MG63 (cell line): ENCODE data around the gene SFT2D1. TPM values are rescaled to one million over a fixed set of nuclear protein-coding genes. Genes with fewer than 3 reads are reported as not detected.
"Not testable (repeated sequence)": the region's sequence is repeated elsewhere in the genome, so short reads cannot be mapped to it uniquely, and the experiment has no call there.

Experiments used
- DNase-seq: peaks from one replicate; pipeline ENCODE4 v3.0.0-alpha.2; 2020
- H3K27me3 ChIP-seq: fragments of 250-450 bp; sonication (Bioruptor Pico); 2 replicates; pipeline ENCODE4 v1.5.1; 2020; ENCODE audit warnings: mild to moderate bottlenecking, moderate library complexity
- H3K36me3 ChIP-seq: fragments of 250-450 bp; sonication (Bioruptor Pico); 2 replicates; pipeline ENCODE4 v1.5.1; 2020; ENCODE audit warnings: mild to moderate bottlenecking, moderate library complexity
- H3K4me3 ChIP-seq: fragments of 250-450 bp; sonication (Bioruptor Pico); 2 replicates; pipeline ENCODE4 v1.5.1; 2020; ENCODE audit warnings: mild to moderate bottlenecking, moderate library complexity
- H3K9me3 ChIP-seq: fragments of 250-450 bp; sonication (Bioruptor Pico); 2 replicates; pipeline ENCODE4 v1.5.1; 2020; ENCODE audit warnings: mild to moderate bottlenecking, moderate library complexity
- total RNA-seq: library from RNA; depleted of rRNA; stranded (reverse); fragments of >200 nt; shearing (Covaris generic); gene quantifications from 2 replicates; pipeline ENCODE4 v1.2.3, GENCODE V29; 2014; ENCODE audit warnings: low replicate concordance; rRNA removed

Gene SFT2D1
- 22.6 and 28.8 TPM in 2 replicates for total RNA-seq

- Histone ChIP-seq H3K27me3 (no peaks in the 10 kb centered on the region), H3K36me3 (peaks cover 5% of the 10 kb centered on the region), H3K4me3 (peak within 1 kb of the TSS; percentile 91), H3K9me3 (no peaks in the 10 kb centered on the region)
- DNase-seq: peak; percentile 87
Observed at GRCh38 chr6:166342349-166343149, at the start of gene SFT2D1. SFT2D1 (minus strand) TSS chr6:166342545; CDS start chr6:166342481, 64 bp downstream.

- no peaks in the 10 kb centered on the region for H3K36me3 ChIP-seq
- no peaks in the 10 kb centered on the region for H3K9me3 ChIP-seq
- no peak overlapping the region for H3K4me3 ChIP-seq
- no peaks in the 10 kb centered on the region for H3K27me3 ChIP-seq
- no peak for DNase-seq
Observed at GRCh38 chr6:166389119-166389518, 46.8 kb upstream of the SFT2D1 start.

DNA sequence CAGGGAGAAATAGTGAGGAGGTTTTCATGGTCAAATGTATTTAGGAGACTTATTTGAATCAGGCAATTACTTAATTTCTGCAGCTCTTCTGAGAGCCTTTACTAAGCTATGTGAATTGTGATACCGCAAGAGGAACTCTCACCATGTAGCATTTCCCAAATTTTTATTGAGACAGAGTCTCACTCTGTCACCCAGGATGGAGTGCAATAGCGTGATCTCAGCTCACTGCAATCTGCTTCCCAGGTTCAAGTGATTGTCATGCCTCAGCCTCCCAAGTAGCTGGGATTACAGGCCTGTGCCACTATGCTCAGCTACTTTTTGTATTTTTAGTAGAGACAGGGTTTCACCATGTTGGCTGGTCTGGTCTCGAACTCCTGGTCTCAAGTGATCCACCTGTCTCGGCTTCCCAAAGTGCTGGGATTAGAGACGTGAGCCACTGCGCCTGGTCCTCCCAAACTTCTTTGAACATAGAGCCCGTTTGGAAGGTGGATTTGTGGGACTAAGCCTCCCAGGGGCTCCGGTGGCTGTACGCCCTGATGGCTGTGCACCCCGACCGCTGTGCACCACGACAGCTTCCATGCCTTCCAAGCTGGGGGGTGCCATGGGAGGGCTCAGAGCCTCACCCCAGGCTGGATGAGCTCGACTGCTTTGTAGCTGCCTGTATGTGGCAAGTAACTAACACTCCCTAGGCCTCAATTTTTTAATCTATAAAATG is 46.1 kb upstream of the SFT2D1 start:
- DNase-seq: no peak
- no peak overlapping the region for H3K4me3 ChIP-seq
- no peaks in the 10 kb centered on the region for H3K27me3 ChIP-seq
- H3K36me3 ChIP-seq: no peaks in the 10 kb centered on the region
- H3K9me3 ChIP-seq: no peaks in the 10 kb centered on the region

DNA sequence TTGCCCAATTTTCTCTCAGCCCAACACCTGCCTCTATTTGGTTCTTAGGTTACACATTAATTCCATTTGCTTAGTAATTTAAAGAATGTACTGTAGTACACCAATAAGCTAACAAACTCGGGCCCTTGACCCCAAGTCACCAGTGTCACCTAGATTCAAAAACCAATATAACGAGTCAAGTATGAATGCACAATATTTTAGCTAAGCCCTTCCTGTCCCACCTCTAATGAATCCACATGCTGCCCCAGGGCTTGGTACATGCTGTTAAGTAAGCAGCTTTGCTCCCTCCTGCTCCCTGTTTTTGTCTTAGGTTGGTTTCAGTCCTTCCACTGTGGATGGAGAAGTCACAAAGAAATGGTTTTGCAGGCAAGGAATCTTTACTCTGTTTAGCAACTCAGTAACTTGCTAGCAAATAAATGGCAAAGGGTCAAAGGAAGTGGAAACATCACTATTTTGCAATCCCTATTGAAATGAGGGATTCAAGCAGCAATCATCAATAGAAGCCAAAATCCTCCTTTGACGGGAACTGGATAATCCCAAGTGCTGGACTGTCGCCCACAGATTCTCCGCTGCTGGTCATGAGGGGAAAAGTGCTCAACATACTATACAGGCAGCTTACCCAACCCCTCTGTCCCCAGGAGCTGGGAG is 45.4 kb upstream of the SFT2D1 start:
- no peaks in the 10 kb centered on the region for H3K27me3 ChIP-seq
- DNase-seq: no peak
- no peaks in the 10 kb centered on the region for H3K36me3 ChIP-seq
- H3K4me3 ChIP-seq: no peak overlapping the region
- no peaks in the 10 kb centered on the region for H3K9me3 ChIP-seq

DNA sequence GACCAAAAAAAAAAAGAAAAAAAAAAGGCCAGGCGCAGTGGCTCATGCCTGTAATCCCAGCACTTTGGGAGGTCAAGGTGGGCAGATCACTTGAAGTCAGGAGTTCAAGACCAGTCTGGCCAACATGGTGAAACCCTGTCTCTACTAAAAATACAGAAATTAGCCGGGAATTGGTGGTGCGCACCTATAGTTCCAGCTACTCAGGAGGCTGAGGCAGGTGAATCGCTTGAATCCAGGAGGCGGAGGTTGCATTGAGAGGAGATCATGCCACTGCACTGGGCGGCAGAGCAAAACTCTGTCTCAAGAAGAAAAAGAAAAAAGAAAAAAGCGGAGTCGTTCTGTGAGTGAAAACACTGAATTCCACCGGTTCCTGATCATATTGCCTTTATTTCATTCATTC is 44.8 kb upstream of the SFT2D1 start:
- H3K36me3 ChIP-seq, H3K4me3 ChIP-seq, DNase-seq, H3K27me3 ChIP-seq, H3K9me3 ChIP-seq: not testable (repeated sequence)

DNA sequence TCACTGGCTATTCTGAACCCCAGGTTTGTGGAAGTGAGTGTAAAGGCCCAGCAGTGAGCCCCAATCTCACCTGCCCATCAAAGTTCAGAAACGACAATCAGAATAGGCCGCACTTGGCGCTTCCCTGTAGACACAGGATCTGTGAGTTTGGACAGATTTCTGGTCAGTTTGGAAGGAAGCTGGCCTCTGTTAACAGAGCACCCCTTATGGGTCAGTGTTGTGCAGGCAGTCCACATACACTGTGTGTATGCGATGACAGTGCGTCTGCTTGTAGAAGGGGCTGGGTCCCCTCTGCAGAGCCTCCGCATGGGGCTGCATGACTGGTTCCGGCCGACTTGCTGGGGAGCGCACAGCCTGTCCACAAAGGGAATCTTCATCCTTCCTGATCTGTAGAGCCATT is 43.8 kb upstream of the SFT2D1 start:
- DNase-seq: no peak
- H3K9me3 ChIP-seq: no peaks in the 10 kb centered on the region
- H3K36me3 ChIP-seq: no peaks in the 10 kb centered on the region
- no peaks in the 10 kb centered on the region for H3K27me3 ChIP-seq
- H3K4me3 ChIP-seq: no peak overlapping the region

DNA sequence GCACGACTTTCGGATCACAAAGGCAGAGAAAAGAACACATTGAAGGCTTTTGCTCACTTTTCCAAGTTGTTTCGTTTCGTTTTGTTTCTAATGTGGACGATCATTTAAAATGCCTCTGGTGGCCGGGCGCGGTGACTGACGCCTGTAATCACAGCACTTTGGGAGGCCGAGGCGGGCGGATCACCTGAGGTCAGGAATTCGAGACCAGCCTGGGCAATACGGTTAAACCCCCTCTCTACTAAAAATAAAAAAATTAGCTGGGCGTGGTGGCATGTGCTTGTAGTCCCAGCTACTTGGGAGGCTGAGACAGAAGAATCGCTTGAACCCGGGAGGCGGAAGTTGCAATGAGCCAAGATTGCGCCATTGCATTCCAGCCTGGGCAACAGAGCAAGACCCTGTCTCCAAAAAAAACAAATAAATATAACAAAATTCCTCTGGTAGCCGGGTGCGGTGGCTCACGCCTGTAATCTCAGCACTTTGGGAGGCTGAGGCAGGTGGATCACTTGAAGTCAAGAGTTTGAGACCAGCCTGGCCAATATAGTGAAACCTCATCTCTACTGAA is 41.5 kb upstream of the SFT2D1 start:
- not testable (repeated sequence) for H3K36me3 ChIP-seq, DNase-seq, H3K27me3 ChIP-seq, H3K9me3 ChIP-seq
- peak overlapping the region; percentile 79 for H3K4me3 ChIP-seq

GRCh38 chr6:166382933-166383801 is 40.8 kb upstream of the SFT2D1 start, which contains the start of gene MPC1:
MPC1 (minus strand) TSS chr6:166382940; CDS start chr6:166382876, 64 bp downstream.
- peak within 1 kb of the TSS; percentile 79 for H3K4me3 ChIP-seq
- DNase-seq: peak; percentile 97
- H3K36me3 ChIP-seq: no peaks in the 10 kb centered on the region
- H3K27me3 ChIP-seq: no peaks in the 10 kb centered on the region
- H3K9me3 ChIP-seq: no peaks in the 10 kb centered on the region

- DNase-seq: no peak
- Histone ChIP-seq H3K27me3 (no peaks in the 10 kb centered on the region), H3K9me3 (no peaks in the 10 kb centered on the region), H3K4me3 (peak overlapping the region; percentile 79), H3K36me3 (no peaks in the 10 kb centered on the region)
Observed at GRCh38 chr6:166382500-166382932, 40.2 kb upstream of the SFT2D1 start.

DNA sequence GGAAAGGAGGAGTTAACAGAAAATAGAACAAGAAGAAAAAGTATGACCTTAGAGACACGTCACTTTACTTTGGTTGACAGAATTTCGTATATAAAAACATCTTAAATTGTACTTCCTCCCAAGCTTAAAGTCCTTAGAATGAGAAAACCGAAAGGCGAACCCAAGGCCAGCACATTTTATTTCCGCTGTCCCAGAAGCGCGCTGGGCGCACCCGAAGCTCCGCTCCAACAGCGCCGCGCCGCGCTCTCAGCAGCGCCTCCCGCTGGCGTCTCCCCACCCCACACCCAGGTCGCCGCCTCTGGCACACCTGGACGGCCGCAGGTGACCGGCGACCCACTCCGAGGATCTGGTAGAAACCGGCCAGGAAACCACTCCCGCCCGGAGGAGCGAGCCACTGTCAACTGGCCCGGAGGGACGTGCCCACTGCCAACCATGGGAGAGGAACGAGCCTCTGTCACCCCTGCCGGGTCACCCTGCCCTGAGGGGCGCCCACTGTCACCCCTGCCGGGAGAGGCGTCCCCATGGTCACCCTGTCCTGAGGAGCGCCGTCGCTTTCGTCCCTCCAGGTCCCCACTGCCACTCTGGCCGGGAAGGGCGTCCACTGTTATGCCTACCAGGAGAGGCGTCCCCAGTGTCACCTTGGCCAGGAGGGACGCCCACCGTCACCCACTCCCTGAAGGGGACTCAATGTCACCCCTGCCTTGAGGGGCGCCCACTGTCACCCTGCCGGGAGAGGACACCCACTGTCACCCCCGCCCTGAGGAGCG is 39.6 kb upstream of the SFT2D1 start:
- Histone ChIP-seq H3K9me3 (no peaks in the 10 kb centered on the region), H3K36me3 (no peaks in the 10 kb centered on the region), H3K27me3 (no peaks in the 10 kb centered on the region), H3K4me3 (peak overlapping the region; percentile 79)
- peak; percentile 57 for DNase-seq

DNA sequence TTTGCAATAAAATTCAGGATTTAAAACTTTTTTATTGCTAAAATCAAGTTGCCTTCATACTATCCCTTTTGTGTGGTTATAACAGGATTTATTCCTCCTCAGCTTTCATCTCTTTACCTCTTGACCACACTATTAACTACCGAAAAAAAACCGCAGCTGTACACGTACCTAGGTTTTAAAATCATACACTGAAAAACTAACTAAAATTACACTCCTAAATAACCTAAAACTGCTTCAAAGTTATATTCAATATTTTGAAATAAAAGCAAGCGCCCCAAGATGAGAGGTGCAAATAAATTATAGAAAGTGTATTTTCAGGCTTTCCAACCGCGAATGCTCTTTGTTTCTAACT is 39.0 kb upstream of the SFT2D1 start:
- DNase-seq: no peak
- H3K9me3 ChIP-seq: no peaks in the 10 kb centered on the region
- no peaks in the 10 kb centered on the region for H3K27me3 ChIP-seq
- no peaks in the 10 kb centered on the region for H3K36me3 ChIP-seq
- peak overlapping the region; percentile 79 for H3K4me3 ChIP-seq

GRCh38 chr6:166379800-166380199 is 37.5 kb upstream of the SFT2D1 start:
- Histone ChIP-seq H3K27me3 (no peaks in the 10 kb centered on the region), H3K9me3 (no peaks in the 10 kb centered on the region), H3K4me3 (no peak overlapping the region), H3K36me3 (no peaks in the 10 kb centered on the region)
- no peak for DNase-seq

GRCh38 chr6:166379103-166379586 is 36.8 kb upstream of the SFT2D1 start:
- Histone ChIP-seq H3K27me3 (no peaks in the 10 kb centered on the region), H3K4me3 (no peak overlapping the region), H3K36me3 (no peaks in the 10 kb centered on the region), H3K9me3 (no peaks in the 10 kb centered on the region)
- no peak for DNase-seq

DNA sequence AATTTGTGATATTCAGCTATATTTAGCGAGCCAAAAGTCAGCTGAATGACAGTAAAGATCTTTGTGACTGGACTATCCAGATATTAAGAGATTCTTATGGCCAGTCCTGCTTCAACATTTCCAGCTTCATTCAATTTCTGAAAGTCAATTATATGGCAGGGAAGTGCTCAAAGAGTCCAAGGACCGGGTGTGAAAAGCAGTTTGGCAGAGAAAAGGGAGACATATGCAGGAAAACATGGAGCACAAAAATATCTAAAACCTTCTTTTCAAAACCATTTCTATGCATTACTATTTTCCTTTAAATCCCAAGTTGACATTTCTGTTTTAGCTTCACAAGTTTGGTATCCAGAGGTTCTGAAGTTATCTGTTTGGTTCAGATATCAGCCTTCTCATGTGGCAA is 35.4 kb upstream of the SFT2D1 start:
- H3K36me3 ChIP-seq: no peaks in the 10 kb centered on the region
- no peaks in the 10 kb centered on the region for H3K9me3 ChIP-seq
- no peak overlapping the region for H3K4me3 ChIP-seq
- H3K27me3 ChIP-seq: no peaks in the 10 kb centered on the region
- DNase-seq: no peak

- Histone ChIP-seq H3K9me3 (no peaks in the 10 kb centered on the region), H3K27me3 (no peaks in the 10 kb centered on the region), H3K4me3 (no peak overlapping the region), H3K36me3 (no peaks in the 10 kb centered on the region)
- DNase-seq: no peak
Observed at GRCh38 chr6:166375013-166375412, 32.7 kb upstream of the SFT2D1 start.
